ENCODE measurements around the gene CLCN3.

The CLCN3 gene

DNA sequence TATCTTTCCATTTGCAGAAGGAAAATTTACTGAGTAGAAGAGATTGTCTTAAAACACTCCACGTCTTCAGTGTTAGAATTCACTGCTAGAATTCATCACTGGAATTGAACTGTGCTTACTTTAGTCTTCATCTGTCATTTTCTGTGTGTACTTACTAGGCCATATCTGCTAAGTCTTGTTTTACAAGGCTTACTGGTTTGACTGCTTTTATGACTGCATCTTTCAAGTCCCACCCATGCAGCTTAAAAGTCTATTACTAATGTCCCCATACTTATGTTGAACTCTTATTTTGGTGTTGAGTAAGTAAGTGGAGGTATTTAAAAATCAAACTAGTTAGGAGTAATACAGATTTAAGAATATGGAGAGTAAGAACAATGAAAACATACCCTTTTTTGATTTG is 14.6 kb downstream of the CLCN3 start:
- no peaks in the 10 kb centered on the region for H3K9me3 ChIP-seq (ENCODE audit: insufficient read depth, low read depth, low read length)
- H3K27me3 ChIP-seq (ENCODE audit: insufficient read depth, low read length) = no peaks in the 10 kb centered on the region
- H3K36me3 ChIP-seq (ENCODE audit: insufficient read depth, low read depth, low read length) = peaks cover 32% of the 10 kb centered on the region
- H3K4me3 ChIP-seq (ENCODE audit: low read length) = no peak overlapping the region
- H3K9ac ChIP-seq (ENCODE audit: low read depth, low read length) = no peak overlapping the region
- H3K4me1 ChIP-seq (ENCODE audit: insufficient read depth, low read length) = no peaks in the 10 kb centered on the region
- no peak overlapping the region for H3K27ac ChIP-seq (ENCODE audit: low read length)

DNA sequence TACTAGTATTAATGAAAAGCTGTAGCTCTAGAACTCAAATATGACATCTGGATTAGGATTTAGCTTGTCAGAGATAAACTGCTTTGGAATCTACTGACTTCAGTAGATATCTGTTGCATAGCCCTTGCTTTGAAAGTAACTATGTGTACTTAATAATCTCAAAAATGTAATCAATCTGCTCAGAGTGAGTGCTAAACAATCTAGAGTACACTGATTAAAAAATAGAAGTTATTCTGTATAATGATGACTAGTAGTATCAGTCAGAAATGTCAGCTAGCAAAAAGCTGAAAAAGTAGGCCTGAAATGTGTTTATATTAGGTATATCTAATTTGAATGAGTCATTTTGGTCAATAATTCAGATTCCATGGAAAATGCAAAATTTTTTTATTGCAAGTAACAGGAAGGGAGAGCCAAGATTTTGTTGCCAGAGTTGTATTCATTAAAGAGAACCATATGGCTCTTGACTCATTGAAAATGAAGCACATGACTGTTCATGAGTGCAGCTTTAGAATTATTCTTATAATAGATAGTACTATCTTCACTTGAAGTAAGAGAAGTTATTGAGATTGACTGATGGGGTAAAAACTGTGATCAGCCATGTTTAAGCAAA is 20.0 kb downstream of the CLCN3 start:
- Histone ChIP-seq H3K9me3 (ENCODE audit: insufficient read depth, low read depth, low read length) (no peaks in the 10 kb centered on the region), H3K9ac (ENCODE audit: low read depth, low read length) (no peak overlapping the region), H3K36me3 (ENCODE audit: insufficient read depth, low read depth, low read length) (peaks cover 42% of the 10 kb centered on the region), H3K4me3 (ENCODE audit: low read length) (no peak overlapping the region), H3K27me3 (ENCODE audit: insufficient read depth, low read length) (no peaks in the 10 kb centered on the region), H3K4me1 (ENCODE audit: insufficient read depth, low read length) (no peaks in the 10 kb centered on the region), H3K27ac (ENCODE audit: low read length) (no peak overlapping the region)

DNA sequence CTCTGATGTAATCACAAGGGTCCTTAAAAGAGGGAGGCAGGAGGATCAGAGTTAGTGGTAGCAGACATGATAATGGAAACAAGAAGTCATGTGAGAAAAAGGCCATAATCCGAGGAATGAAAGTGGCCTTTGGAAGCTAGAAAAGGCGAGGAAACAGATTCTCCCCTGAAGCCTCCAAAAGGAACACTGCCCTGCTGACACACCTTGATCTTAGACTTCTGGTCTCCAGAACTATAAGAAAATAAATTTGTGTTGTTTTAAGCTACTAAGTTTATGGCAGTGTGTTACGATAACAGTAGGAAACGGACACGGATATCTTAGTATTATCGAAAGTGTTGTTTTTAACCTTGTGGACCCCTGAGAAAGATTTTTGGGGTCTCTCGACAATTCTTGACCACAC is 24.4 kb downstream of the CLCN3 start:
- no peaks in the 10 kb centered on the region for H3K27me3 ChIP-seq (ENCODE audit: insufficient read depth, low read length)
- H3K4me1 ChIP-seq (ENCODE audit: insufficient read depth, low read length) = no peaks in the 10 kb centered on the region
- no peaks in the 10 kb centered on the region for H3K9me3 ChIP-seq (ENCODE audit: insufficient read depth, low read depth, low read length)
- H3K9ac ChIP-seq (ENCODE audit: low read depth, low read length) = no peak overlapping the region
- peaks cover 12% of the 10 kb centered on the region; the same call in 1 of the 2 replicates for H3K36me3 ChIP-seq (ENCODE audit: insufficient read depth, low read depth, low read length)
- H3K27ac ChIP-seq (ENCODE audit: low read length) = no peak overlapping the region
- H3K4me3 ChIP-seq (ENCODE audit: low read length) = no peak overlapping the region

DNA sequence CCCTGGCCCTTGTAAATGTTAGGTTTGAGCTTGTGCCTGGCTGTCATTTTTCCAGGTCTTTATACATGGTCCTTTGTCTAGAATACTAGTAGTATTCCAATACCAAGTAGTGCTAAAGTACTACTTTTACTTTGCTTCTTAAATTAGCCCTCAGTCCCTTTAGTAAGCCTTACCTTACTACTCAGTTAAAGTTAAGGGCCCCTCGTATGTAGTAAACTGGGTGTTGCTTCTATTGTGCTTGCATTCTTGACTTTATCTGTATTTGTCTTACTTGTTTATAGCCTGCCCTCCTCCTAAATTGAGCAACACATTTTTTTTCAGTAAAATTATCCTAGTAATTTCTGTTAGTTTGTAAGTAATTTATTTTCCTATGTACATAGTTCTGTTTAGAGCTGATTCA is 25.2 kb downstream of the CLCN3 start:
- Histone ChIP-seq H3K27me3 (ENCODE audit: insufficient read depth, low read length) (no peaks in the 10 kb centered on the region), H3K27ac (ENCODE audit: low read length) (no peak overlapping the region), H3K36me3 (ENCODE audit: insufficient read depth, low read depth, low read length) (peaks cover 8% of the 10 kb centered on the region; the same call in 1 of the 2 replicates), H3K4me3 (ENCODE audit: low read length) (no peak overlapping the region), H3K9ac (ENCODE audit: low read depth, low read length) (no peak overlapping the region), H3K9me3 (ENCODE audit: insufficient read depth, low read depth, low read length) (no peaks in the 10 kb centered on the region), H3K4me1 (ENCODE audit: insufficient read depth, low read length) (no peaks in the 10 kb centered on the region)

DNA sequence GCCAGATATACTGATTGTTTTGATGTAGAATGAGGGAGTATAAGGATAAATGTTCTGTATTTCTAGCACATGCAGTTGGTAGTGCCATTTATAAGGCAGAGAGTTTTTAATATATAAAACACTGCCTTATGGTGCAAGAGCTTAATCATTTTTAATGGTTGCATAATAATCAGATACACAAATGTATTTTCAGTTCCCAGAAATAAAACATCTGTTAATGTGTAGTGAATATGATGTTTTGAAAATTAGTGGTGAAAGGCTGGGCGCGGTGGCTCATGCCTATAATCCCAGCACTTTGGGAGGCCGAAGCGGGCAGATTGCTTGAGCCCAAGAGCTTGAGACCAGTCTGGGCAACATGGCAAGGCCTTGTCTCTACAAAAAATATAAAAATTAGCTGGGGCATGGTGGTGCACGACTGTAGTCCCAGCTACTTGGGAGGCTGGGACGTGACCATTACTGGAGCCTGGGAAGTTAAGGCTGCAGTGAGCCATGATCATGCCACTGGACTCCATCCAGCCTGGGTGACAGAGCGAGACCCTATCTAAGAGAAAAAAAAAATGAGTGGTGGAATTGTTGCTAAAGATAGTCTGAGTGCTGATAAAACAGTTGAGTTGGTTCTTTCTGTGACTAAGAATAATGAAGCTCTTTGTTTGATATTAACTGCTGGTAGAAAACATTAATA is 29.3 kb downstream of the CLCN3 start:
- Histone ChIP-seq H3K9ac (ENCODE audit: low read depth, low read length) (no peak overlapping the region), H3K9me3 (ENCODE audit: insufficient read depth, low read depth, low read length) (no peaks in the 10 kb centered on the region), H3K4me1 (ENCODE audit: insufficient read depth, low read length) (no peaks in the 10 kb centered on the region), H3K4me3 (ENCODE audit: low read length) (no peak overlapping the region), H3K36me3 (ENCODE audit: insufficient read depth, low read depth, low read length) (peaks cover 4% of the 10 kb centered on the region; the same call in 1 of the 2 replicates), H3K27me3 (ENCODE audit: insufficient read depth, low read length) (no peaks in the 10 kb centered on the region), H3K27ac (ENCODE audit: low read length) (no peak overlapping the region)

DNA sequence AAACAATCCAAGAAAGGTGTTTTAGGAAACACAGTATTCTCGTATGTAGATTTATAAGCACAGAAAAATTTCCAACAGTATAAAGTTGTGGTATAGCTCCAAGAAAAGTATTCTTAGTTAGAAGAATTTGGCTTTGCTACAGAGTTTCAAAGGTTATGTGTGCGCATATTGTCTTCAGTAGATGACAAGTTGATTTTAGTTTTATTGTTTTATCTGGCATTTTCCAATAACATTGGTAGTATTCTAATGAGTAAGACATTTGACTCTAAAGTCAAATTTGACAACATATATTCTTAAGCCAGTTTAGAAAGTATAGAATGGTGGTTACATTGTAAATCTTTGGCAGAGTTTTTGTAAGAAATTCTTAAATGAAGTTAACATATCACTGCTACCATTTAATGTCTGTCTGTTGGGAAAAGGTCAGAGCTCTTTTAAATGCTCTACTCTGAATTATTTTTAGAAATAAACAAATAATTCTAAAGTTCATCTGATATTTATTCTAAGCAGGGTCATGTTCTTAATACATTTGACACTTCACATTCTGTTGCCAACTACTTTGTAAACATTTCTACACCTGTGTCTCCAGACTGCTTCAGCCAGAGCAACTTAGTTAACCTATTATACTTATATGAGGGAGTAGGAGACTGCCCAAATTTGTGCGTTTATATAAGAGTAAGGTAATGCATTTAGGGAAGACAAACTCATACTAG is 30.0 kb downstream of the CLCN3 start:
- no peak overlapping the region for H3K9ac ChIP-seq (ENCODE audit: low read depth, low read length)
- H3K9me3 ChIP-seq (ENCODE audit: insufficient read depth, low read depth, low read length) = no peaks in the 10 kb centered on the region
- H3K27me3 ChIP-seq (ENCODE audit: insufficient read depth, low read length) = no peaks in the 10 kb centered on the region
- no peaks in the 10 kb centered on the region for H3K4me1 ChIP-seq (ENCODE audit: insufficient read depth, low read length)
- H3K36me3 ChIP-seq (ENCODE audit: insufficient read depth, low read depth, low read length) = no peaks in the 10 kb centered on the region
- no peak overlapping the region for H3K4me3 ChIP-seq (ENCODE audit: low read length)
- H3K27ac ChIP-seq (ENCODE audit: low read length) = no peak overlapping the region

DNA sequence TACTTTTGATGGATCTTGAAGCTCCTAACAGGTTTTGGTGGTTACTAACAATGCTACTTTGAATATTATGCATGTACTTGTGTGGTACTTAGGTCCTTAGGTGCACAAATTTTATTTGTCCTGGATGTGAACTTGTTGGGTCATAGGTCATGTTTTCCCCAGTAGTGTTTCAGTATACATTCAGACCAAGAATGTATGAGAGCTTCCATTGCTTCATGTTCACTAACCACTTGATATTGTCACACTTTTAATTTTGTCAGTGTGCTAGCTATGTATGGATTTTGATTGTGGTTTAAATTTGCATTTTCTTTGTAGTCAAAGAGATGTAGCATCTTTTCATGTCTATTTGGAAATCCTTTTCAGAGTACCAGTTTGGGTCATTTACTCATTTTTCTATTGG is 32.2 kb downstream of the CLCN3 start:
- Histone ChIP-seq H3K9ac (ENCODE audit: low read depth, low read length) (no peak overlapping the region), H3K36me3 (ENCODE audit: insufficient read depth, low read depth, low read length) (no peaks in the 10 kb centered on the region), H3K4me1 (ENCODE audit: insufficient read depth, low read length) (no peaks in the 10 kb centered on the region), H3K9me3 (ENCODE audit: insufficient read depth, low read depth, low read length) (no peaks in the 10 kb centered on the region), H3K27ac (ENCODE audit: low read length) (no peak overlapping the region), H3K27me3 (ENCODE audit: insufficient read depth, low read length) (no peaks in the 10 kb centered on the region), H3K4me3 (ENCODE audit: low read length) (no peak overlapping the region)

DNA sequence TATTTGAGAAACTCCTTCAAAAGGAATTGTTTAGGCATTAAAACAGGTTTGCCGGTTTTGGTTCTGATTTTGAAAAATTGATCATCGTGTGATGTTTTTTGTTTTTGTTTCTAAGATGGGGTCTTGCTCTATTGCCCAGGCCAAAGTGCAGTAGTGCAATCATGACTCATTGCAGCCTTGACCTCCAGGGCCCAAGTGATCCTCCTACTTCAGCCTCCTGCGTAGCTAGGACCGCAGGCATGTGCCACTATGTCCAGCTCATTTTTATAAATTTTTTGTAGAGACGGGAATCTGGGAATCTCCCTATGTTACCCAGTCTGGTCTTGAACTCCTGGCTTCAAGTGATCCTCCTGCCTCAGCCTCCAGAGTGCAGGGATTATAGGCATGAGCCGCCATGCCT is 35.0 kb downstream of the CLCN3 start:
- Histone ChIP-seq H3K9me3 (ENCODE audit: insufficient read depth, low read depth, low read length) (no peaks in the 10 kb centered on the region), H3K27me3 (ENCODE audit: insufficient read depth, low read length) (no peaks in the 10 kb centered on the region), H3K36me3 (ENCODE audit: insufficient read depth, low read depth, low read length) (no peaks in the 10 kb centered on the region), H3K27ac (ENCODE audit: low read length) (no peak overlapping the region), H3K4me1 (ENCODE audit: insufficient read depth, low read length) (peaks cover 11% of the 10 kb centered on the region; the same call in 1 of the 2 replicates), H3K4me3 (ENCODE audit: low read length) (no peak overlapping the region), H3K9ac (ENCODE audit: low read depth, low read length) (no peak overlapping the region)

DNA sequence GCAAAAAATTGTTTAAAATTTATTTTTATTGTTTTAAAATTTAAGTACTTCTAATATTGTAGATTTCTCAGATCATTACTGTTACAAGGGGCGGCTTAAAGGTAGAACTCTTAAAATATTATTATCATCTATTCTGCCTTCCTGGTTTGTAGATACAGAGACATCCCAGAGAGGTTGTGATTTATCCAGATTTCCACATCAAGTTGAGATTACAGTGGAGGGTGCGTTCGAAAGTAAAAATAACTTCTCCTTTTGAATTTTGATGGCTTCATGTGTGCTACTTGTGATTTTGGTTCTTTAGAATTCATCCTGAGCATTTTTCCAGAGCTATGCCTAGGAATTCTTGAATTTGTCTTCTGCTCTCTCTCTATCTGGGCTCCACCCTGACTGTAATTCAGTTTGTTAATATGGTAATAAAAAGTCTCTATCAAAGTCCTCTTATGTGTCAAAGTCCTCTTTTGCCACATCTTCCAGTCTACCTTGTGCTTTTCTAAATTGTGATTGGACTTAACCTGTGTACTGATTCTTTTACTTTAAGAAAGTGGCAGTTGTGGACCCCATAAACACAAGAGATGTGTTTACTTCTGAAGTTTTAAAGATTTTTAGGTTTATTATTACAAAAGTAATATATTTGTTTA is 37.2 kb downstream of the CLCN3 start:
- no peaks in the 10 kb centered on the region for H3K27me3 ChIP-seq (ENCODE audit: insufficient read depth, low read length)
- no peaks in the 10 kb centered on the region for H3K36me3 ChIP-seq (ENCODE audit: insufficient read depth, low read depth, low read length)
- no peak overlapping the region for H3K9ac ChIP-seq (ENCODE audit: low read depth, low read length)
- H3K9me3 ChIP-seq (ENCODE audit: insufficient read depth, low read depth, low read length) = no peaks in the 10 kb centered on the region
- H3K4me3 ChIP-seq (ENCODE audit: low read length) = no peak overlapping the region
- no peak overlapping the region for H3K27ac ChIP-seq (ENCODE audit: low read length)
- H3K4me1 ChIP-seq (ENCODE audit: insufficient read depth, low read length) = peaks cover 11% of the 10 kb centered on the region; the same call in 1 of the 2 replicates

DNA sequence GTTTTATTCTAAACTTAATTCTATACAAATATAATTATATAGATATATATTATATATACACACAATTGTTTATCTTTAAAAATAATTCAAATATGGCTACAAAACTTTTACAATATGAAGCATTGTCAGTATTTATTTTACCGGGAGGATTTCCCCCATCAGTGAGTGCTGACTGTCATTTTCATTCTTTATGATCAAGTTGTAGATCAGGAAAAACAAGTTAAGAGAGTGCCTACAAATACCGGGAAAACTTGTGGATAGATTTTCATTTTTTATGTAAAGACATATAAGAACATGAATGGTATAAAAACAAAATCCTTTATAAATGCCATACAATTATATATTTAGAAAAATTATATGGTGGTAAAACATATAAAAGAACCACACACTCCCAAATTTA is 37.8 kb downstream of the CLCN3 start:
- Histone ChIP-seq H3K4me1 (ENCODE audit: insufficient read depth, low read length) (peaks cover 11% of the 10 kb centered on the region; the same call in 1 of the 2 replicates), H3K36me3 (ENCODE audit: insufficient read depth, low read depth, low read length) (no peaks in the 10 kb centered on the region), H3K9ac (ENCODE audit: low read depth, low read length) (no peak overlapping the region), H3K27me3 (ENCODE audit: insufficient read depth, low read length) (no peaks in the 10 kb centered on the region), H3K9me3 (ENCODE audit: insufficient read depth, low read depth, low read length) (no peaks in the 10 kb centered on the region), H3K4me3 (ENCODE audit: low read length) (no peak overlapping the region), H3K27ac (ENCODE audit: low read length) (no peak overlapping the region)

DNA sequence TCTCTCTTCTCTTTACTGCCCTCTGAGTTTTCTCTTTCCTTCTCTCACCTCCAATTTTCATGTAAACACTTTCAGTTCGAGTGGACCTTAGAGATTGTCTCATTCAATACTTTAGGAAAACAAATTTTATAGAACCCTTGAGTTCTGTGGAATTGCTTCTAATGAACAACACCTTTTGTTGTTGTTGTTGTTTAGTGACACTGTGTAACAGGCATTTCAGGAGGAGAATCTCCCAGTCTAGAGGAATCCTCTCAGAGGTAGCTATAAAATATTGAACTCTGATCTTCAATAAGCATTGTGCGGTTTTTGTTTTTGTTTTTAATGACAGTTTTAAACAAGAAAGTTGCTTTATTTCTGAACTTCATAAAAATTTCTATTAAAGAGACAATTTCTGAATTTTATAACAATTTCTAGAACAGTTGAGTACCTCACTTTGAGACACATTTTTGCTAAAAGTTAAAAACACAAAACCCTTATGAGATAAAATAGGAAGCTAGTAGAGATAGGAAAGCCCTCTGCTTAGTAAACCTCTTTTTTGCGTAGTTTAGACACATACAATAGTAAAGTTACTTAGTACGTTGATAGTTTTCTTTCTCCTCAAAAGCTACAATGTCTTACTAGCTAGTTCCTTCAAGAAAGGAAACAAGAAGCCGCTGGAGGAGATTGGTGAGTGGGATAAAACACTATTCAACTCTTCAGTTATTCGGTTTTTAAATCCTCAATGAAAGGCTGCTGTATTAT is 38.8 kb downstream of the CLCN3 start:
- Histone ChIP-seq H3K27me3 (ENCODE audit: insufficient read depth, low read length) (no peaks in the 10 kb centered on the region), H3K9ac (ENCODE audit: low read depth, low read length) (peak overlapping the region; percentile 33), H3K36me3 (ENCODE audit: insufficient read depth, low read depth, low read length) (no peaks in the 10 kb centered on the region), H3K4me3 (ENCODE audit: low read length) (0 out of 2 replicates have a peak overlapping the region, but pooled peaks have one; percentile 66), H3K4me1 (ENCODE audit: insufficient read depth, low read length) (peaks cover 11% of the 10 kb centered on the region; the same call in 1 of the 2 replicates), H3K9me3 (ENCODE audit: insufficient read depth, low read depth, low read length) (no peaks in the 10 kb centered on the region), H3K27ac (ENCODE audit: low read length) (no peak overlapping the region)

All from iPS-20b (cell line).